Measurements from ENCODE around the gene E4F1. TPM values are rescaled to one million over a fixed set of nuclear protein-coding genes. Genes with fewer than 3 reads are reported as not detected.

Gene E4F1
- total and polyA plus RNA-seq, 10 of the 15 experiments (the other 5 are each of a cell fraction or from before 2014, with no cell fraction given) = 0.23 to 36.5 (median 14.5) TPM

GRCh38 chr16:2232094-2232990 is 9.0 kb downstream of the E4F1 start:
- WGBS (ENCODE audit: insufficient coverage, insufficient replicate concordance, low lambda C conversion rate, missing lambda C conversion rate) = 94% methylated on average over 36 of the region's 41 CpGs
- FAIRE-seq = no peak
- H3K4me2 ChIP-seq (ENCODE audit: control insufficient read depth, insufficient read depth) = no peak overlapping the region
- no peak overlapping the region for H3K27ac ChIP-seq (ENCODE audit: control insufficient read depth, insufficient read depth)
- no peaks in the 10 kb centered on the region for H4K20me1 ChIP-seq (ENCODE audit: control insufficient read depth, insufficient read depth)
- intact Hi-C loops (cut with micrococcal nuclease; ENCODE audit: unreplicated experiment) = no loop called here
- H3K79me2 ChIP-seq (ENCODE audit: control insufficient read depth, insufficient read depth, low read length) = no peaks in the 10 kb centered on the region; the same call in 1 of the 2 replicates
- in situ Hi-C loops (cut with MboI) = no loop called here
- peaks cover 4 to 46% of the 10 kb centered on the region in 2 experiments; a peak in 3 of 4 replicates for H3K36me3 ChIP-seq (ENCODE audit: control insufficient read depth in 2 of 2, insufficient read depth in 2 of 2, low read length in 1 of 2)
- TF ChIP-seq ZBTB4 (CRISPR knock-in tag; IDR thresholded peaks at IDR 0.05) = no peak
- TF ChIP-seq MYC (IDR thresholded peaks at IDR 0.05; ENCODE audit: insufficient read depth, insufficient read length, insufficient replicate concordance, low read length, severe bottlenecking) = no peak
- TF ChIP-seq MEF2A (IDR thresholded peaks at IDR 0.05; ENCODE audit: insufficient read depth, low read depth, low read length) = no peak
- no peak for TF ChIP-seq TCF3 (IDR thresholded peaks at IDR 0.05; ENCODE audit: borderline replicate concordance, insufficient read depth, low read depth, low read length)
- TF ChIP-seq CHD2 (IDR thresholded peaks at IDR 0.05; ENCODE audit: borderline replicate concordance, low read depth, low read length) = no peak
- TF ChIP-seq MTA3 (IDR thresholded peaks at IDR 0.05; ENCODE audit: borderline replicate concordance, low read length) = no peak
- TF ChIP-seq BACH1 (IDR thresholded peaks at IDR 0.05; ENCODE audit: borderline replicate concordance) = no peak
- TF ChIP-seq SMARCA5 (IDR thresholded peaks at IDR 0.05) = no peak
- no peak for TF ChIP-seq HCFC1 (IDR thresholded peaks at IDR 0.05; ENCODE audit: low read length)
- no peak for TF ChIP-seq JUND (IDR thresholded peaks at IDR 0.05; ENCODE audit: low read depth, low read length)
- no peak for TF ChIP-seq ASH2L (IDR thresholded peaks at IDR 0.05; ENCODE audit: borderline replicate concordance, low read depth)
- no peak for TF ChIP-seq E2F4 (IDR thresholded peaks at IDR 0.05; ENCODE audit: low read depth, low read length)
- no peak for TF ChIP-seq SUPT20H (IDR thresholded peaks at IDR 0.05; ENCODE audit: borderline replicate concordance, control insufficient read depth, low read depth, low read length)
- no peak for TF ChIP-seq SPI1 (IDR thresholded peaks at IDR 0.05; ENCODE audit: borderline replicate concordance, insufficient read depth, low read depth, low read length)
- no peak for TF ChIP-seq RFX5 (IDR thresholded peaks at IDR 0.05; ENCODE audit: low read depth, low read length)
- TF ChIP-seq POLR2A (IDR thresholded peaks at IDR 0.05; ENCODE audit: low read depth, low read length) = no peak
- TF ChIP-seq SMAD5 (IDR thresholded peaks at IDR 0.05; ENCODE audit: low read depth) = no peak
- H3K27me3 ChIP-seq (replicated peaks in 1 of 2; ENCODE audit: control insufficient read depth in 2 of 2, insufficient read depth in 2 of 2, low read length in 1 of 2) = no peaks in the 10 kb centered on the region
- ChIA-PET CTCF (no interaction called here), POLR2A (no interaction called here), RAD21 (ENCODE audit: unreplicated experiment) (no interaction called here), SMC1A (ENCODE audit: uncharacterized antibody, unreplicated experiment) (no interaction called here)
- no peaks in the 10 kb centered on the region for H3K9me3 ChIP-seq (replicated peaks; ENCODE audit: control insufficient read depth, insufficient read depth, low read length)
- DNase-seq (ENCODE audit: low read depth, low spot score) = no peak
- no peaks in the 10 kb centered on the region for H3K4me1 ChIP-seq (ENCODE audit: control insufficient read depth, insufficient read depth, low read length)
- ATAC-seq = no peak
- H2AFZ ChIP-seq (ENCODE audit: control insufficient read depth, low read depth, low read length) = no peak overlapping the region
- no peak overlapping the region for H3K9ac ChIP-seq (ENCODE audit: control insufficient read depth, insufficient read depth, low read length)
- no TSS peak for BruUV-seq (replicated peaks)
- no peak overlapping the region for H3K4me3 ChIP-seq
